B cell (primary cell): ENCODE data around the gene ARL13A.

Experiments
- CTCF ChIP-seq: fragments of 200-600 bp; IDR thresholded peaks from one replicate; pipeline ENCODE4 v1.8.0; 2022; ENCODE audit warnings: antibody characterized with exemption, mild to moderate bottlenecking
- EZH2 ChIP-seq: IDR thresholded peaks from 2 replicates; pipeline ENCODE4 v1.6.1; 2012; ENCODE audit warnings: borderline replicate concordance, low read depth, mild to moderate bottlenecking, moderate library complexity, low read length; ENCODE audit not compliant: insufficient read depth, poor library complexity, severe bottlenecking

DNA sequence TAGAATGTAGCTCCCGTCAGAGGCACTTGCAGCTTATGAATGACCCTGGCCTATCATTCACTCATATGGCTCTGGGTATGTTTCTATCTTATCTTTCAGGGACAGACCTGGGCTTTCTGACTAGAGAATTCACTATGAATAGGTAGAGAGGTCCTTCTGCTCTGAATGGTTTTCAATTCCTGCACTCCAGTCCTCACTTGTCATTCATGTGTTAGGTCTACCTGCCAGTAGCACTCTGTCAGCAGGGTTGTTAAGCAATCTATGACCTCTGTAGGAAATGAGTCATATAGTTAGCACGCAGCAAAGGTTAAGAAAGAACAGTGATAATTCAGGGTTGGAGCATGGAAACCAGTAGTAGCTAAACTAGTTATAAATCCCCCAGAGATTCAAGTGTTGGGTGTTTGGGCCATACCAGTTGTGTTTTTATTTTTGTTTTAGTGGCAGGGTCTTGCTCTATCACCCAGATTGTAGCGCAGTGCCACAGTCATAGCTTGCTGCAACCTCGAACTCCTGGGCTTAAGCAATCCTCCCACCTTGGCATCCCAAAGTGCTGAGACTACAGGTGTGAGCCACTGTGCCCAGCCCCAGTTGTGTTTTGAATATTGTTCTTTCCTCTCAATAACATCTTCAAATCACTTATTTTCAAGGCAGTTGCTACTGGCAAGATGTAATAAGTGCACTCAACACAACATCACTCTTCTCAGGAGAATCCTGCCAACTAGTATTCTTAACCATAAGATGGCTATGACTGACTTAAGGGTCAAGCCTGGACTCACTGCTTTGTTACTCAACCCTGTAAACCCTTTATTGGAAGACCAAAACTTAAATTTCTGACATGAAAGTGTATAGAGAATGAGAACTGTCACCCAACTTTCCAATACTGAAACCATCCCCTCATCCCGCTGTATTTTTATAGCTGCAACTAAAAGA, 25.1 kb downstream of the ARL13A start:
- TF ChIP-seq CTCF, result no peak
- no peak for TF ChIP-seq EZH2
